ENCODE results near the gene CNKSR1.

Gene CNKSR1

GRCh38 chr1:26160527-26161414 lies 16.5 kb upstream of the CNKSR1 start:
- no peak for FAIRE-seq

GRCh38 chr1:26161415-26162219 lies 15.7 kb upstream of the CNKSR1 start:
- no peak for FAIRE-seq

- FAIRE-seq = no peak
Observed at GRCh38 chr1:26162220-26162709, 15.0 kb upstream of the CNKSR1 start.

GRCh38 chr1:26163684-26164035 lies 13.6 kb upstream of the CNKSR1 start:
- no peak for FAIRE-seq

- FAIRE-seq = no peak
Observed at GRCh38 chr1:26164036-26164860, 13.0 kb upstream of the CNKSR1 start.

GRCh38 chr1:26164861-26165842 lies 12.1 kb upstream of the CNKSR1 start:
- no peak for FAIRE-seq

GRCh38 chr1:26166719-26167281 lies 10.5 kb upstream of the CNKSR1 start:
- no peak for FAIRE-seq

GRCh38 chr1:26168410-26169197 lies 8.7 kb upstream of the CNKSR1 start, which contains the start of gene C1orf232:
C1orf232 (minus strand) TSS chr1:26168963; CDS start chr1:26168499, 464 bp downstream.
- FAIRE-seq = no peak

- no peak for FAIRE-seq
Observed at GRCh38 chr1:26169198-26169554, 8.1 kb upstream of the CNKSR1 start.

GRCh38 chr1:26169669-26170471 lies 7.4 kb upstream of the CNKSR1 start, which contains the start of gene ZNF593:
ZNF593 (plus strand) TSS chr1:26169908; CDS start chr1:26169984, 76 bp downstream.
- no peak for FAIRE-seq

GRCh38 chr1:26170472-26170821 lies 6.8 kb upstream of the CNKSR1 start:
- FAIRE-seq = no peak

- no peak for FAIRE-seq
Observed at GRCh38 chr1:26171084-26172072, 5.9 kb upstream of the CNKSR1 start, which contains the start of gene ZNF593OS. ZNF593OS (minus strand) TSS chr1:26171832; CDS start chr1:26171661, 171 bp downstream.

- FAIRE-seq = no peak
Observed at GRCh38 chr1:26175346-26175745, 1.9 kb upstream of the CNKSR1 start.

- no peak for FAIRE-seq
Observed at GRCh38 chr1:26180010-26180506, 2.8 kb downstream of the CNKSR1 start.

GRCh38 chr1:26181586-26182382 lies 4.5 kb downstream of the CNKSR1 start:
- no peak for FAIRE-seq

GRCh38 chr1:26182383-26182696 lies 5.0 kb downstream of the CNKSR1 start:
- FAIRE-seq = no peak

GRCh38 chr1:26184086-26184485 lies 6.8 kb downstream of the CNKSR1 start:
- no peak for FAIRE-seq
